Fibroblast of pulmonary artery (primary cell): ENCODE measurements around the gene STX18.
"Not testable (repeated sequence)": the region's sequence is repeated elsewhere in the genome, so short reads cannot be mapped to it uniquely, and the experiment has no call there.

Experiments used
- DNase-seq: peaks from one replicate; pipeline ENCODE4 v3.0.0-alpha.2; 2010; ENCODE audit warnings: low read depth
- H3K4me3 ChIP-seq: replicated peaks from 2 replicates; pipeline ENCODE4 v1.5.1; 2011; ENCODE audit warnings: low read depth, mild to moderate bottlenecking, control low read depth, low read length, moderate library complexity
- TF ChIP-seq, protein P1 (sequence below): IDR thresholded peaks from 2 replicates; pipeline ENCODE4 v1.5.1; 2011; ENCODE audit warnings: mild to moderate bottlenecking, control low read depth, low read length, inconsistent platforms; ENCODE audit errors: missing control alignments

STX18 gene

GRCh38 chr4:4572821-4573220, 31.0 kb upstream of the STX18 start:
- TF ChIP-seq, protein P1, sequence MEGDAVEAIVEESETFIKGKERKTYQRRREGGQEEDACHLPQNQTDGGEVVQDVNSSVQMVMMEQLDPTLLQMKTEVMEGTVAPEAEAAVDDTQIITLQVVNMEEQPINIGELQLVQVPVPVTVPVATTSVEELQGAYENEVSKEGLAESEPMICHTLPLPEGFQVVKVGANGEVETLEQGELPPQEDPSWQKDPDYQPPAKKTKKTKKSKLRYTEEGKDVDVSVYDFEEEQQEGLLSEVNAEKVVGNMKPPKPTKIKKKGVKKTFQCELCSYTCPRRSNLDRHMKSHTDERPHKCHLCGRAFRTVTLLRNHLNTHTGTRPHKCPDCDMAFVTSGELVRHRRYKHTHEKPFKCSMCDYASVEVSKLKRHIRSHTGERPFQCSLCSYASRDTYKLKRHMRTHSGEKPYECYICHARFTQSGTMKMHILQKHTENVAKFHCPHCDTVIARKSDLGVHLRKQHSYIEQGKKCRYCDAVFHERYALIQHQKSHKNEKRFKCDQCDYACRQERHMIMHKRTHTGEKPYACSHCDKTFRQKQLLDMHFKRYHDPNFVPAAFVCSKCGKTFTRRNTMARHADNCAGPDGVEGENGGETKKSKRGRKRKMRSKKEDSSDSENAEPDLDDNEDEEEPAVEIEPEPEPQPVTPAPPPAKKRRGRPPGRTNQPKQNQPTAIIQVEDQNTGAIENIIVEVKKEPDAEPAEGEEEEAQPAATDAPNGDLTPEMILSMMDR = no peak
- H3K4me3 ChIP-seq = no peak overlapping the region
- peak; percentile 46 for DNase-seq

DNA sequence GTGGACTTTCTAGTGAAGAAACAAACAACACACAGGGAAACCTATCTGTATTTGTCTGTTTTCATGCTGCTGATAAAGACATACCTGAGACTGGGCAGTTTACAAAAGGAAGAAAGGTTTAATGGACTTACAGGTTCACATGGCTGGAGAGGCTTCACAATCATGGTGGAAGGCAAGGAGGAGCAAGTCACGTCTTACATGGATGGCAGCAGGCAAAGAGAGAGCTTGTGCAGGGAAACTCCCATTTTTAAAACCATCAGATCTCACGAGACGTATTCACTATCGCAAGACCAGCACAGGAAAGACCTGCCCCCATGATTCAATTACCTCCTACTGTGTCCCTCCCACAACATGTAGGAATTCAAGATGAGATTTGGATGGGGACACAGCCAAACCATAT, 28.0 kb upstream of the STX18 start:
- not testable (repeated sequence) for H3K4me3 ChIP-seq, DNase-seq

GRCh38 chr4:4568806-4569427, 27.1 kb upstream of the STX18 start:
- H3K4me3 ChIP-seq = no peak overlapping the region
- TF ChIP-seq, protein P1 = no peak
- no peak for DNase-seq

DNA sequence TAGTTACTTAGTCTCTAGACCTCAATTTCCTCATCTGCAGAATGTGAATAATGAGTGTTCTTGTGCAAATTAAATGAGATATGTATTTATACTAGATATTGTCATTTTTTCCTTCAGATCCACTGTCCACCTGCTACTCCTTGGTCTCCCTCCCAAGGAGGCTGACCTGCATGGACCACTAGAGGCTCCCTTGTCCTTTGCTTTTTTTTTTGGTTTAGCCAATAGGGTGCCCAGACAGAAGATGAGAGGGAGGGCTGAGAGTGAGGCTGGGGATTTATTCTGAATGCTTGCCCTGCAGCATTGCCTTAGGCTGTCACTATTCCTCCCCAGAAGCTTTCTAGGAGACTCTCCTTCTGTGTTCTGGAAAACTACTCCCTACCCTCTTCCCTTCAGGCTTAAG, 24.5 kb upstream of the STX18 start:
- H3K4me3 ChIP-seq, DNase-seq: not testable (repeated sequence)

- TF ChIP-seq, protein P1 = no peak
- DNase-seq = no peak
- H3K4me3 ChIP-seq = no peak overlapping the region
Observed at GRCh38 chr4:4564522-4564921, 22.7 kb upstream of the STX18 start.

DNA sequence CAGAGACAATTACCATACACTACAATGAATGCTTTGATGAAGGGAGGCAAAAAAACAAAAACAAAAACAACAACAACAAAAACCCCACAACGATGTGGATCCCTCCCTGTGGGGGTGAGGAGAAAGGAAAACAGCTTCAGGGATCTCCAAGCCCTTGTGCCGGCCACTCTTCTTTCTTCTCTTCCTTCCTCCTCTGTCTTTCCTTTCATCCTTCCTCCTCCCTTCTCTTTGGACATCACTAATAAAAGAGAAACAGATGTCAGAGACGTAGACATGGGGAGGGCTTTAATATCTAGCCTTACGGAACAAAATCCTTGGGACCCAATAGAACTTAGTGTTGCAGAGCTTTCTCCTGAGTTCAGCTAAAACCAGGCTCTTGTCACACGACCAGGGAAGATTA, 18.8 kb upstream of the STX18 start:
- H3K4me3 ChIP-seq = no peak overlapping the region
- DNase-seq = no peak
- TF ChIP-seq, protein P1 = no peak

- DNase-seq = no peak
- TF ChIP-seq, protein P1 = no peak
- H3K4me3 ChIP-seq = no peak overlapping the region
Observed at GRCh38 chr4:4560136-4560535, 18.3 kb upstream of the STX18 start.

DNA sequence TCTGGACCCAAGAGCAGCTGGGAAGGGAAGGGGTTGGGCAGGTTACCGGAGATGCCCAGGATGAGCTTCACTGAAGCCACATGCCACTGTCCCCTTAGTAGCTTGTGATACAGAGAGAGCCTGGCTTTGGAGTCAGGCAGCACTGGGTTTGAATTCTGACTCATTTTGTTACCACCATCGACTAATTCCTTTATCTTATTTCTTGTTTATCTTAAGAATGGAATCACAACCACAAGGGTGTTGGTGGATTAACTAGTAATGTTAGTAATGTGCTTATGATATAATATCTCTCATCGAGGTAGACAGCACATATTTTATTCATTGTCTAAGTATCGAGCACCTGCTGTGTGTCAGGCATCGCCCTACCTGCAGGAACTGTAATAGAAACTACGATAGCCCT, 17.7 kb upstream of the STX18 start:
- no peak for DNase-seq
- H3K4me3 ChIP-seq = no peak overlapping the region
- TF ChIP-seq, protein P1 = no peak
